Daoy (cell line): Measurements from ENCODE around the gene OPN1MW3. TPM values are rescaled to one million over a fixed set of nuclear protein-coding genes. Genes with fewer than 3 reads are reported as not detected.
"Not testable (repeated sequence)": the region's sequence is repeated elsewhere in the genome, so short reads cannot be mapped to it uniquely, and the experiment has no call there.

Source experiments
- DNase-seq: peaks from one replicate; pipeline ENCODE4 v3.0.0-alpha.2; 2015; ENCODE audit warnings: low read depth
- total RNA-seq: library from RNA; depleted of rRNA; stranded (reverse); fragments of >200 nt; shearing (Covaris generic); gene quantifications from 2 replicates; pipeline ENCODE4 v1.2.3, GENCODE V29; 2014

The OPN1MW3 gene
- total RNA-seq, 1 experiment from 2014 or later, result not detected

DNA sequence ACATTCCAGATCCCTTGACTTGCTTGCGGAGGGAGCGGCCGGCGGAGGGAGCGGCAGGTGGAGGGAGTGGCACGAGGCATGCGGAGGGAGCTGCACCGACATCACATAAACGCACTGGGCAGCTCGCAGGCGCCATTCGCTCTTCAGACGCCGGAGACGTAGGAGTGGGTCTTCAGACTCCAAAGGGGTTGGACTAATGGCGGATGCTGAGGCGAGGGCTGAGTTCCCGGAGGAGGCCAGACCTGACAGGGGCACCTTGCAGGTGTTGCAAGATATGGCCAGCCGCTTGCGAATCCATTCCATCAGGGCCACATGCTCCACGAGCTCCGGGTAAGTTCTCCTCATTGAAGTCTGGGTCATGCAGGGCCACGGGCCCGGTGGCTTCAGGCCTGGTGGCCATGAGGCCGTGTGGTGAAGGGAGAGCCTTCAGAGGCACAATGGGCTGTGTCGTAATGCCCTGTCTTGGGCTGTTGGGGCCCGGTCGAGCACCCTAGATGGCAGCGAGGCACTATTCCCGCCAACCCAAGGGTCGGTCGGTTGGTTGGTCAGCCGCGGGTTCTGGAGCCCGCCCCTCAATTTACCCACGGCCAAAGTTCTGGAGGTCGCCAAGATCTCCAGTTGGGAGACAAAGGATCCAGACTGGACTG, 38.4 kb downstream of the OPN1MW3 start, which contains the start of gene TKTL1:
Gene TKTL1, plus strand, starts transcription at position 132 of the 647 bp plus-strand sequence. Its CDS starts 65 bp downstream, at position 197.
- DNase-seq, result no peak

DNA sequence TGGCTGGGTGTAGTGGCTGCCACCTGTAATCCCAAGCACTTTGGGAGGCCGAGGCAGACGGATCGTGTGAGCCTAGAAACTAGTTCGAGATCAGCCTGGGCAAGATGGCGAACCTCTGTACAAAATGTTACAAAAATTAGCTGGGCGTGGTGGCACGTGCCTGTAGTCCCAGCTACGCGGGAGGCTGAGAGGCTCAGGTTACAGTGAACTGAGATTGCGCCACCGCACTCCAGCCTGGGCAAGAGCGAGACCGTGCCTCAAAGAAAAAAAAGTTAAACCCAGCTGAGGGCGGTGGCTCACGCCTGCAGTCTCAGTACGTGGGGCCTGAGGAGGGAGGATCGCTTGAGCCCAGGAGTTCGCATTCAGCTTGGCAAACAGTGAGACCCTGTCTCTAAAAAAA, 39.3 kb downstream of the OPN1MW3 start:
- no peak for DNase-seq

DNA sequence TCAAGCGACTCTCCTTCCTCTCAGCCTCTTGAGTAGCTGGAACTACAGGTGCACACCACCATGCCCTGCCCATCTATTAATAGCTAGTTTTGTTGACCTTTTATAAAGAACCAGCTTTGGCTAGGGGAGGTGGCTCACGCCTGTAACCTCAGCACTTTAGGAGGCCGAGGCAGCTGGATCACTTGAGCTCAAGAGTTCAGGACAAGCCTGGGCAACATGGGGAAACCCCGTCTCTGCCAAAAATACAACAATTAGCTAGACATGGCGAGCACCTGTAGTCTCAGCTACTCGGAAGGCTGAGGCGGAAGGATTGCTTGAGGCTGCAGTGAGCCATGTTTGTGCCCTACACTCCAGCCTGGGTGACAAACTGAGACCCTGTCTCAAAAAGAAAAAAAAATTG, 40.9 kb downstream of the OPN1MW3 start:
- no peak for DNase-seq

DNA sequence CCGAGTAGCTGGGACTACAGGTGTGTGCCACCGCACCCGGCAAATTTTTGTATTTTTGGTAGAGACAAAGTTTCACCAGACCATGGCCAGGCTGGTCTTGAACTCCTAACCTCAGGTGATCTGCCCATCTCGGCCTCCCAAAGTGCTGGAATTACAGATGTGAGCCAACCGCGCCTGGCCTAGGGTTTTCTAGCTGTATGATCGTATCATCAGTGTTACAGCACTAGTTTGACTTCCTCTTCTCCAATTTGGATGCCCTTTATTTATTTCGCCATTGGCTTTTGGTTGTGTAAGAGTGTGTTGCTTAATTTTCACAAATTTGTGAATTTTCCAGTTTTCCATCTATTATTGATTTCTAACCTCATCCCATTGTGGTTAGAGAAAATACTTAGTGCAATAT, 43.4 kb downstream of the OPN1MW3 start:
- no peak for DNase-seq

DNA sequence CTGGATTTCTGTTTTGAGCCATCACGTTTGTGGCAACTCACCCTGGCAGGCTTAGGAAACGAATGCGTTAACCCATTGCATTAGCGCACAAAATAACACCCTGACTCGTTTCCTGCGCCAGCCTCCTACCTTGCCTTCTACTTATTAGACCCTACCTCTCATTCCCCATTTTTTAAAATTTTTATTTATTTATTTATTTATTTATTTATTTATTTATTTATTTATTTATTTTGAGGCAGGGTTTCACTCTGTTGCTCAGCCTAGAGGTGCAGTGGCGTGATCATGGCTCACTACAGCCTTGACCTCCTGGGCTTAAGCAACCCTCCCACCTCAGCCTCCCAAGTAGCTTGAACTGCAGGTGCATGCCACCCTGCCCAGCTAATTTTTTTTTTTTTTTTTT, 45.6 kb downstream of the OPN1MW3 start:
- DNase-seq, result not testable (repeated sequence)

DNA sequence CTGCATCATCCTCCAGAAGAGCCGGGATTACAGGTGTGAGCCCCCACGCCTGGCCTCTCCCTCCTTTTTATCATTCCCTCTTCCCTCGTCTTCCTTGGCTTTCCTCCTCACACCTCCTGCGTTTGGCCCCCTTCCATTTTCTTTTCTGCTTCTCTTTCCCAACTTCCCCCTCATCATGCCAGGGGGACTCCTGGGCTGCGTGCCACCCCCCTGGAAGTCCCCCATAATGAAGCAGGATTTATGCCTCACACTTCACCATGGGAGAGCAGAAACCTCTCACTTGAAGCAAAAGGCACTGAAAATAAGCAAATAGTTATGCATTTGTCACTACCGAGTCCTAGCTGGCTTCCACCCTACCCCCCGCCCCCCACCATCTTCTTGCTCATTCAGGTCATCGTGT, 46.1 kb downstream of the OPN1MW3 start:
- no peak for DNase-seq

DNA sequence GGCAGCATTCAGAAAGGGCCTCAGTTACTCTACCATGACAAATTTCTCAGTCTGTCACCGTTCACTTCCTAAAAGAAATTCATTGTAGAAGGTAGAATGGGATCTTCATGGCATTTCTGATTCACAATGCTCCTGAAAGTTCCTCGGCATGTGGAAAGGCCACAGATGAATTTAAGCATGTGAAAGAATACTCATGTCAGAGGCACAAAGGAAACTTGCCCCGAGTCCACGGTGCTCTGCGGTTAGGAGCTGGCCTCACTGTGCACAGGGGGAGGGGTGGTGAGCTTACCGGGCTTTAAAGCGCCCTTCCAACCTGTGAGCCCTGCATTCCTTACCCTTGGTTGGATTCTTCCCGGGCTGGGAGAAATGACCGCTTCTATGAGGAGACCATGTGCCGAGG, 47.5 kb downstream of the OPN1MW3 start:
- no peak for DNase-seq

DNA sequence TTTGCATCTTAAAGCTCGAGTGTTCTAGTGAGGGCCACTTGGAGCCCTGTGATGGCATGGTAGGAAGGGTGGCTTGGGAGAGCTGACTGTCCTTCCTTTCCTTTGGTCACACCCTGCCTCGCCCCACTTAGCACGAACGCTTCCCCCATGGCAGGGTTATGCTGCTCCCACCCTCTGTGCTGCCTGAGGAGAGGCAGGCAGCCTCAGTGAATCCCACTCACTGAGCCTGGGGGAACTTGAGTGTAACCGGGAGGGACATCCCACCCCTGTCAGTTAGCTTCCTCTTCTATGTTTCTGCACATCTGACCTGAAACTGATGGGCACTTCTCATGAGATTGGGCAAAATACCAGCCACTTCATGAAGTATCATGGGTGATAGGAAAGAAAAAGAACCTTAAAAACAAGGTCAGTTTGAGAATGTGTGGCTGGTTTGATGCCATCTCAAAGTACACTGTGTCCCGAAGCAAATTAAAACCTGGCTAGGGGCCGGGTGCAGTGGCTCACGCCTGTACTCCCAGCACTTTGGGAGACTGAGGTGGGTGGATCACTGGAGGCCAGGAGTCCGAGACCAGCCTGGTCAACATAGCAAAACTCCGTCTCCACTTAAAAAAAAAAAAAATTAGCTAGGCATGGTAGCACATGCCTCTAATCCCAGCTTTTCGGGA, 48.3 kb downstream of the OPN1MW3 start:
- no peak for DNase-seq

DNA sequence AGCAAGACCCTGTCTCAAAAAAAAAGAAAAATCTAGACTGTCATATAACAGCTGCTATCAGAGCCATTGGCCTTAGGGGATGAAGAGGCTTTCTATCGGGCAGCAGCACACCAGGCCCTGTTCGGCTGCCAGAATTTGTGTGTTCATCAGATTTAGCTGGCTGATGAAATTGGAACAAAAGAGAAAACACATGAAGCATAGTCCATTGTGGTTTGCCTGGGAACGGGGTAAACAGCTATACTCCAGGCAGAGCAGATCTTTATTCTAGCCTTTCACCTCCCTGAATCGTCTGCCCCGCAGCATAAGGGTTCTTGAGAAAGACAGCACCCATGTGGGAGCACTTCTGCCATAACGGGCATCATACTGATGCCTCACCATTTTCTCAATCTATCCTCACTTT, 49.8 kb downstream of the OPN1MW3 start:
- DNase-seq, result no peak

DNA sequence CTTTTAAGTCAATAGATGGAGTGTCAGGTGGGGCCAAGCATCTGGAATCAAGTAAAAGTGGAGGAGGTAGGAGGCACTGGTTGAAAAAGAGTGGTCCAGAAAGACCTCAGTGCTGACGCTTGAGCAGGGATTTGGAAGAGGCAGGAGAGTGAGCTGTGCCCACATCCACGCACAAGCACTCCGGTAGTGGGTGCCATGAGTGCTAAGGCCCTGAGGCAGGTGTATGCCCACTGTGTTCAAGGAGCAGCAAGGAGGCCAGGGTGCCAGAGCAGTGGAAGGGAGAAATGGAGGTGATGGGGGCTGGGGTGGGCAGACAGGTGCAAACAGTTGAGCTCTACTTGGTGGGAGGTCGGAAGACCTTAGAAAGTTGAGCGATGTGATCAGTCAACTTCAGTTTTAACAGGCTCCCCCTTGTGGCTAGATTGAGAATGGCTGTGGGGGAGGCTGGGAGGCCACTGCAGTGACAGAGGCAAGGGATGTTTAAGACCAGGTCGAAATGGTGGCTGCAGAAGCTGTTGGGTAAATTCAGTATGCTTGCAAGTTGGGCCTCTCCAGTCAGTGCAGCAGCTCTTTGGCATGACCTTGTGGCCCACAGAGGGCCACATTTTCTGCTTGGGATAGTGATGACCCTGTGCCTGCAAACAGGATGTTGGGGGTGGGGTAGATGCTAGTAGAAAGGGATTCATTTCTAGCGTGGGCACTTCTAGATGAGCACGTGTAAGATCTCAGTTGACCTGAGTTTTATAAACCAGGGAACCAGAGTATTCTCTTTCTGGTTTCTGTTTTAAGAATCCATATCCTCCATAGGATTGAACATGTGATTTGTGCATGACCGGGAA, 50.9 kb downstream of the OPN1MW3 start:
- DNase-seq, result peak; percentile 23

DNA sequence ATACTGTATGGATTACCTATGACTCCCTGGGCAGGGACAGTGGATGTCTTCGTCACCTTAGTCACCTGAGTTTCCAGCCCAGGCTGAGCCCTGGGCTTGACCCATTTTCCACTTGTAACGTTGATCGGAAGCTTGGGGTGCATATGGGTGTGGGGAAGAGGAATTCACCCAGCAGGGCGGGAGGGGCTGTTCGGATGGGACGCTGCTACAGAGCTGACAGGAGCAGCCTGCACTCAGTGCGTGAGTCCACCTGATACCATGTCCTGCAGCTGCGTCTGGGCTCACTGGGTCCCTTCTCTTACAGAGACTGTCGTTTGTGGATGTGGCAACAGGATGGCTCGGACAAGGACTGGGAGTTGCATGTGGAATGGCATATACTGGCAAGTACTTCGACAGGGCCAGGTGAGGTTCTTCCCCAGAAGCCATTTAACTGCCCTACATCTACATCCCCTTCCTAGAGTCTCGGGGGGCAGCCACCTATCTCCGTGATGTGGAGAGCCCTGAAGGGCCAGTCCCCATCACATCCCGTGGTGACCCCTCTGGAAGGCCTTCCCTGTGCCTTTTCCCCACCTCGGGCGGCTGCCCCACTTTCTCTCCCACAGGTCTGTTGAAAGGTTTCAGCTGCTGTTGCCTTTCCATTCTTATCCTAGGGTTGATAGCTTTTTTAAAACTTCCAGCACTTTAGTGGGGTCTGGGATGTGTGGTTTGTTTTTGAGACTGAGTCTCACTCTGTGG, 51.8 kb downstream of the OPN1MW3 start:
- DNase-seq, result no peak

DNA sequence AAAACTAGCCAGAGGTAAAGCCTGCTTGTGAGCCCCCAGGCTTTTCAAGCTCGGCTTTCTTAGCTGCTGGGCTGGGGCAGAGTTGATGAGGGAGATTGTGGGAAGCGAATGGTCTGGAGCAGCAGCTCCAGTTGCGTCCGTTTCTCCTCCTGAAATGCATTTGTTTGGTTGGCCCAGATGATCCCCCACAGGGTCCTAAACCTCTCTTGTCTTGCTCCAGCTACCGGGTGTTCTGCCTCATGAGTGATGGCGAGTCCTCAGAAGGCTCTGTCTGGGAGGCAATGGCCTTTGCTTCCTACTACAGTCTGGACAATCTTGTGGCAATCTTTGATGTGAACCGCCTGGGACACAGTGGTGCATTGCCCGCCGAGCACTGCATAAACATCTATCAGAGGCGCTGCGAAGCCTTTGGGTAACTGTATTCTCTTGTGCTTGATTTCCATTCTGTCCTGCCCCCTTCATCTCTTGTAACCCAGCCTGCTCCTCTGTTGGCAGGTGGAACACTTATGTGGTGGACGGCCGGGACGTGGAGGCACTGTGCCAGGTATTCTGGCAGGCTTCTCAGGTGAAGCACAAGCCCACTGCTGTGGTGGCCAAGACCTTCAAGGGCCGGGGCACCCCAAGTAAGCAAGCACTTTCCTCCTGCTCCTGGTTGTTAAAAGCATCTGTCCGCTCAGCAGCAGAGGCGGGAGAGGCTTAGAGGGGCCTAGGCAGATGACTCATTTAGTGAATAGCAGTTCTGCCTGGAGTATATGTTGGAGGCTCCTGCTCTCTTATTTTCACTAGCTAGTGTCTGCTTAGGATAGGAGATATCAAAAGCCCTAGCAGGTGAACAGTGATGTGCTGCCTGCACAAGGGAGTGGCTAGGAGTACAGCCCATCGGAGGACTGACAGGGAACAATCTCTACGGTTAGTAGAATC, 53.5 kb downstream of the OPN1MW3 start:
- DNase-seq, result no peak

DNA sequence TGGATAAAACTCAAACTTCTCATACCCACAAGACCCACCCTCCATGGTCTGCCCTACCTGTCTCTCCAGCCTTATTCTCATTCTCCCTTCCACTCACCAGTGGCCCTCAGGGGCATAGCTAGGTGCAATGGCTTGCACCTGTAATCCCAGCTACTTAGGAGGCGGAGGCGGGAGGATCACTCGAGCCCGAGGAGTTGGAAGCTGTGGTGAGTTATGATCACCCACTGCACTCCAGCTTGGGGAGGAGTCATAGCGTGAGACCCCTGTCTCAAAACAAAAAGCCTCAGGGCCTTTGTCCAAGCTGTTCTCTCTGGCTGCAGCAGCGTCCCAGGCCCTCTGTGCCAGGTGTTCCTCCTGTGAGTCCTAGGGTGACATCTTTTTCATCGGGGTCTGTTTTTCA, 54.7 kb downstream of the OPN1MW3 start:
- no peak for DNase-seq

DNA sequence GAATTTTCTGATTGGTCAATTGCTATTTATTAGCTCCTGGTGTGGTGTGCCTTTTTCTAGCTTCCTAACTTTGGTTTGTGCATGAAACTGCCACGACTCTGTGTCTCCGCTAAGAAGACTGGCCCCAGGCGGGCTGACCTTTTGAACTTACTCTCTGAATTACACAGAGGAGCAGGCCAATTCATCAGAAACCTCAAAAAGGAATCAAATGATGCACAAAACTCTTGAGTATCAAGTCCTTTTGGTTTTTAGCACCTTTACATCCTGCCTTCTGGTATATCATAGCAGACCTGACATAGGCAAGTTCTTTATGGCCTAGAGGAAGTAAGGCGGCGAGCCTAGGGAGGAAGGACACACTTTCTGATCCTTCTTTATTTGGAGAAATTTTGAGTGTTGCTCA, 55.8 kb downstream of the OPN1MW3 start:
- DNase-seq, result no peak

DNA sequence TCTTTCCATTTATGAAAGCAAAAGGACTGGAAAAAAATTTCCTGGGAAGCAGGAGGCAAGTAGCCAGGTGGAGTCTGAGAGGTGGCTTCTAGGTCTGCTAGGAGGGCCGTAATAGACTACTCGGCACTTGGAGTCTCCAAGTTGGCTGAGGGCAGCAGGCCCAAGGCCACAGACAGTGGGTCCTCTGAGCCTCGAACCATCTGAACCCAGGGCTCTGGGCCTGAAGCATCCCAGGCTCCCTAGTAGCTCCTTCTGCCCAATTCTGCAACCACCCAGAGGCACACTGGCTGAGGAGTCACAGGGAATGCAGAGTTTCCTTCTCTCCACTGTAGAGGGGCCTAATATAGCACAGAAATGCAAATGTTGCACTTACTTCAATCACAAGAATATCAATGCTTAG, 58.0 kb downstream of the OPN1MW3 start:
- DNase-seq, result no peak

DNA sequence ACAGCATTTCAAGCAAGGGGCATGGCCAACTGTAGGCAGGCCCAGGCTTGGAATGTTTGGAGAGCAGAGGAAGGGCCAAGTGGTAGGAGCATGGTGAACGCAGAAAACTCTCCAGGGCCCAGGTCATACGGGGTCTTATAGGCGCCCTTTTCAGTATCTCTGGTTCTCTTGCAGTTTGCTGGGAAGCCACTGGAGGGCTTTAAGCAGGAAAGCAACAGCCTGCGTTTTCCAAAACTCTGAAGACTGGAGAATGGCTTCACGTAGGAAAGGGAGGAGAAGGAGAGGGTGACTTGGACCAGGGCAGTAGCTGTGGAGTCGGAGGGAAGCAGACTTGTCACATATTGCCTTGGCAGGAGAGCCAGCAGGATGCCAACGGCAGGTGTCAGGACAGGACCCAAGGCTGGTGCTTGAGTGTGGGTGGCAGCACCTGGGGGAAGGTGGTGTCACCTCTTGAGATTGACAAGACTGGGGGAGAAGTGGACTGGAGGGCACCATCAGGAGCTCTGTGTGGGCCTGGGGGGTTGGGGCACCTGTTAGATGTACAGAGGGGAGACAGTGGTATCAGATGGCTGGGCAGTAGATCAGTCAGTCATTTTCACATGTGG, 60.1 kb downstream of the OPN1MW3 start:
- no peak for DNase-seq

DNA sequence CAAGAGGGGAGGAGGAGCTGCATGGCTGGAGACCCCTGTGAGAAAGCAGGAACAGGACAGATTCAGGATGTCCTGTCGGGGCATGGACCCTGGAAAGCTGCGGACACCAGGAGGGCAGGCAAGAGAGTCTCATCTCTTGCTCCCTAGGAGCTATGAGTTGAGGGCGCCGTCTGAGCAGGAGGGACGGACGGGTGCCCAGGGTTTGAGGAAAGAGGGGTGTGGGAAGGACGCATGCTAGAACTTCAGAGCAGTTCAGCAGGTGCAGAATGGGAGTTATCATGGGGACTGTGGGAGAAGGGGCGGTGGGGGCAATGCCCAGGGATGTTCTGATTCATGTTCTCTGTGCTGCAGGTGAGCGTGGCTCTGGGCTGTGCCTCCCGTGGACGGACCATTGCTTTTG, 63.0 kb downstream of the OPN1MW3 start:
- no peak for DNase-seq
